K562 (cell line): Measurements from ENCODE around the gene MAPKAPK2. TPM values are rescaled to one million over a fixed set of nuclear protein-coding genes. Genes with fewer than 3 reads are reported as not detected.

Source experiments
- ATF7 ChIP-seq: fragments of 450-650 bp; IDR thresholded peaks from 2 replicates; pipeline ENCODE4 v1.7.1; 2014; ENCODE audit warnings: mild to moderate bottlenecking, moderate library complexity
- BRD9 ChIP-seq: fragments of 450-650 bp; IDR thresholded peaks from 2 replicates; pipeline ENCODE4 v1.6.1; 2018; ENCODE audit warnings: low read depth; ENCODE audit not compliant: partially characterized antibody
- CBFA2T3 ChIP-seq: fragments of 450-650 bp; IDR thresholded peaks from 2 replicates; pipeline ENCODE4 v1.6.1; 2017
- L3MBTL2 ChIP-seq: fragments of 450-650 bp; IDR thresholded peaks from 2 replicates; pipeline ENCODE4 v1.6.1; 2016; ENCODE audit warnings: mild to moderate bottlenecking, moderate library complexity
- MEF2A ChIP-seq: IDR thresholded peaks from 2 replicates; pipeline ENCODE4 v1.6.1; 2011; ENCODE audit warnings: low read depth, mild to moderate bottlenecking, low read length, moderate library complexity; ENCODE audit not compliant: control insufficient read depth
- NCOR1 ChIP-seq: fragments of 450-650 bp; IDR thresholded peaks from 2 replicates; pipeline ENCODE4 v1.6.1; 2016; ENCODE audit warnings: mild to moderate bottlenecking, moderate library complexity
- NR2C2 ChIP-seq, 2 experiments: fragments of 200-800 bp in 1 of 2; sonication (Bioruptor generic) in 1 of 2; sonication (generic) in 1 of 2; formaldehyde crosslinking in 1 of 2; IDR thresholded peaks; 2 replicates each; pipeline versions ENCODE4 v1.6.1 to v1.8.0; 2016 to 2022; ENCODE audit warnings: mild to moderate bottlenecking in 1 of 2, missing compliant biosample characterization in 1 of 2, missing genetic modification characterization in 1 of 2, missing genetic modification reagents in 1 of 2
- PHF20 ChIP-seq: fragments of 450-650 bp; IDR thresholded peaks from 2 replicates; pipeline ENCODE4 v1.6.1; 2018; ENCODE audit not compliant: partially characterized antibody
- SMAD4 ChIP-seq: fragments of 250-450 bp; sonication (Bioruptor Pico); conservative IDR thresholded peaks from 2 replicates; pipeline ENCODE4 v1.8.0; 2021; ENCODE audit warnings: inconsistent platforms, mild to moderate bottlenecking, moderate library complexity
- SMARCB1 ChIP-seq: IDR thresholded peaks from 2 replicates; pipeline ENCODE4 v1.6.1; 2011; ENCODE audit warnings: improper control_type of control experiment, low read depth; ENCODE audit not compliant: insufficient read length
- TEAD4 ChIP-seq, 2 experiments: sonication (generic) in 1 of 2; formaldehyde crosslinking in 1 of 2; IDR thresholded peaks; 2 replicates each; pipeline versions ENCODE4 v1.6.1 to v1.8.0; 2012 to 2022; ENCODE audit warnings: borderline replicate concordance in 1 of 2, inconsistent platforms in 1 of 2, low read length in 1 of 2, mild to moderate bottlenecking in 1 of 2, missing genetic modification reagents in 1 of 2
- YY1 ChIP-seq, 3 experiments: IDR thresholded peaks; 2 replicates each; pipeline ENCODE4 v1.6.1; 2011; ENCODE audit warnings: low read length in 2 of 3, mild to moderate bottlenecking in 2 of 3, moderate library complexity in 2 of 3, borderline replicate concordance in 1 of 3, control low read depth in 1 of 3, low read depth in 1 of 3; ENCODE audit not compliant: insufficient read depth in 3 of 3, insufficient replicate concordance in 2 of 3, control insufficient read depth in 1 of 3, insufficient read length in 1 of 3; ENCODE audit errors: extremely low read depth in 1 of 3
- ZKSCAN8 ChIP-seq: fragments of 200-800 bp; sonication (Bioruptor generic); IDR thresholded peaks from 2 replicates; pipeline ENCODE4 v1.6.1; 2016; ENCODE audit warnings: missing genetic modification characterization, missing compliant biosample characterization
- ZNF140 ChIP-seq: fragments of 250-450 bp; sonication (Bioruptor Pico); IDR thresholded peaks from 2 replicates; pipeline ENCODE4 v1.8.0; 2021; ENCODE audit warnings: moderate library complexity, mild to moderate bottlenecking, inconsistent platforms
- ZNF764 ChIP-seq: fragments of 250-450 bp; sonication (Bioruptor Pico); IDR thresholded peaks from 2 replicates; pipeline ENCODE4 v1.4.0; 2020; ENCODE audit warnings: low read depth, mild to moderate bottlenecking, moderate library complexity
- polyA plus RNA-seq, 8 experiments: library from polyadenylated mRNA; depleted of rRNA in 4 of 8; stranded (reverse) in 5 of 8; unstranded in 3 of 8; fragments of >200 nt; fragmentation: Nextera tagmentation in 2 of 8; fragmentation: Illumina TruSeq in 1 of 8; extraction: Ambion mirVana in 2 of 8; extraction: Trizol in 1 of 8; gene quantifications; 2 replicates each; pipeline versions ENCODE4 v1.2.1 to v1.2.3, GENCODE V29; 2011 to 2014; ENCODE audit warnings: inconsistent platforms in 1 of 8, missing spikeins in 1 of 8
- total RNA-seq, 7 experiments: library from RNA; depleted of rRNA in 6 of 7; stranded (reverse); fragments of >200 nt in 6 of 7; fragmentation: Illumina TruSeq in 2 of 7; extraction: Trizol in 2 of 7; gene quantifications; 2 replicates each; pipeline versions ENCODE4 v1.2.1 to v1.2.3, GENCODE V29; 2011 to 2021; ENCODE audit warnings: low replicate concordance in 1 of 7
- TF ChIP-seq, protein P1 (sequence below), 2 experiments: fragments of 250-450 bp in 1 of 2; fragments of 450-650 bp in 1 of 2; sonication (Bioruptor Pico) in 1 of 2; IDR thresholded peaks; 2 replicates each; pipeline versions ENCODE4 v1.6.1 to v1.8.0; 2016 to 2021; ENCODE audit warnings: mild to moderate bottlenecking in 2 of 2, moderate library complexity in 2 of 2, missing compliant biosample characterization in 1 of 2, missing genetic modification characterization in 1 of 2
- TF ChIP-seq, protein P2 (sequence below): fragments of 450-650 bp; formaldehyde crosslinking; IDR thresholded peaks from 2 replicates; pipeline ENCODE4 v1.4.0; 2020; ENCODE audit warnings: mild to moderate bottlenecking, moderate library complexity
- TF ChIP-seq, protein P3 (sequence below): sonication (generic); formaldehyde crosslinking; IDR thresholded peaks from 2 replicates; pipeline ENCODE4 v1.8.0; 2022; ENCODE audit warnings: missing genetic modification reagents, mild to moderate bottlenecking, moderate library complexity, borderline replicate concordance

The MAPKAPK2 gene
- total and polyA plus RNA-seq, 9 of the 15 experiments (the other 6 are each of a cell fraction or from before 2014, with no cell fraction given), result 0.63 to 94.2 (median 52.1) TPM

GRCh38 chr1:206663832-206664652 is 20.7 kb upstream of the MAPKAPK2 start (continued):
- TF ChIP-seq NCOR1 (no peak), ZNF140 (CRISPR knock-in tag) (no peak), ZNF764 (CRISPR knock-in tag) (no peak), CBFA2T3 (peak; percentile 77), NR2C2 (CRISPR knock-in tag; IDR thresholded peaks at IDR 0.05) (no peak), NR2C2 (tag; IDR thresholded peaks at IDR 0.05) (no peak), ATF7 (peak; percentile 63), YY1 (IDR thresholded peaks at IDR 0.05; ENCODE audit: borderline replicate concordance in 1 of 3, control insufficient read depth in 1 of 3, extremely low read depth in 1 of 3, insufficient read depth in 3 of 3, insufficient read length in 1 of 3, insufficient replicate concordance in 2 of 3, low read depth in 1 of 3, low read length in 2 of 3) (peak in 1 of 3 experiments; percentile 37), BRD9 (peak; percentile 70), ZKSCAN8 (CRISPR knock-in tag) (no peak), TEAD4 (IDR thresholded peaks at IDR 0.05; ENCODE audit: low read length) (peak; percentile 48), TEAD4 (CRISPR knock-in tag; IDR thresholded peaks at IDR 0.05; ENCODE audit: borderline replicate concordance) (no peak), PHF20 (no peak), SMAD4 (CRISPR knock-in tag) (peak; percentile 32; the same call in 1 of the 2 replicates), L3MBTL2 (peak; percentile 60; the same call in 1 of the 2 replicates), SMARCB1 (peak; percentile 17), MEF2A (peak; percentile 97)
- TF ChIP-seq, protein P1, sequence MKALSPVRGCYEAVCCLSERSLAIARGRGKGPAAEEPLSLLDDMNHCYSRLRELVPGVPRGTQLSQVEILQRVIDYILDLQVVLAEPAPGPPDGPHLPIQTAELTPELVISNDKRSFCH (CRISPR knock-in tag; IDR thresholded peaks at IDR 0.05), result no peak
- TF ChIP-seq, protein P1 (tag; IDR thresholded peaks at IDR 0.05), result peak; percentile 46; the same call in 1 of the 2 replicates
- TF ChIP-seq, protein P2, sequence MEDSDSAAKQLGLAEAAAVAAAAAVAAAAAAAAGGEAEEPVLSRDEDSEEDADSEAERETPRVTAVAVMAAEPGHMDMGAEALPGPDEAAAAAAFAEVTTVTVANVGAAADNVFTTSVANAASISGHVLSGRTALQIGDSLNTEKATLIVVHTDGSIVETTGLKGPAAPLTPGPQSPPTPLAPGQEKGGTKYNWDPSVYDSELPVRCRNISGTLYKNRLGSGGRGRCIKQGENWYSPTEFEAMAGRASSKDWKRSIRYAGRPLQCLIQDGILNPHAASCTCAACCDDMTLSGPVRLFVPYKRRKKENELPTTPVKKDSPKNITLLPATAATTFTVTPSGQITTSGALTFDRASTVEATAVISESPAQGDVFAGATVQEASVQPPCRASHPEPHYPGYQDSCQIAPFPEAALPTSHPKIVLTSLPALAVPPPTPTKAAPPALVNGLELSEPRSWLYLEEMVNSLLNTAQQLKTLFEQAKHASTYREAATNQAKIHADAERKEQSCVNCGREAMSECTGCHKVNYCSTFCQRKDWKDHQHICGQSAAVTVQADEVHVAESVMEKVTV (CRISPR knock-in tag), result peak; percentile 97
- TF ChIP-seq, protein P3, sequence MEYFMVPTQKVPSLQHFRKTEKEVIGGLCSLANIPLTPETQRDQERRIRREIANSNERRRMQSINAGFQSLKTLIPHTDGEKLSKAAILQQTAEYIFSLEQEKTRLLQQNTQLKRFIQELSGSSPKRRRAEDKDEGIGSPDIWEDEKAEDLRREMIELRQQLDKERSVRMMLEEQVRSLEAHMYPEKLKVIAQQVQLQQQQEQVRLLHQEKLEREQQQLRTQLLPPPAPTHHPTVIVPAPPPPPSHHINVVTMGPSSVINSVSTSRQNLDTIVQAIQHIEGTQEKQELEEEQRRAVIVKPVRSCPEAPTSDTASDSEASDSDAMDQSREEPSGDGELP (CRISPR knock-in tag), result peak; percentile 73
